ENCODE results near the gene ING3. TPM values are rescaled to one million over a fixed set of nuclear protein-coding genes. Genes with fewer than 3 reads are reported as not detected.
A peak's percentile ranks its signal among the peaks of the same experiment; 100 is the strongest.

The ING3 gene
- total and polyA plus RNA-seq, 2 of the 13 experiments (the other 11 are each of a cell fraction or from before 2014, with no cell fraction given), result 6.9 to 12.8 TPM

DNA sequence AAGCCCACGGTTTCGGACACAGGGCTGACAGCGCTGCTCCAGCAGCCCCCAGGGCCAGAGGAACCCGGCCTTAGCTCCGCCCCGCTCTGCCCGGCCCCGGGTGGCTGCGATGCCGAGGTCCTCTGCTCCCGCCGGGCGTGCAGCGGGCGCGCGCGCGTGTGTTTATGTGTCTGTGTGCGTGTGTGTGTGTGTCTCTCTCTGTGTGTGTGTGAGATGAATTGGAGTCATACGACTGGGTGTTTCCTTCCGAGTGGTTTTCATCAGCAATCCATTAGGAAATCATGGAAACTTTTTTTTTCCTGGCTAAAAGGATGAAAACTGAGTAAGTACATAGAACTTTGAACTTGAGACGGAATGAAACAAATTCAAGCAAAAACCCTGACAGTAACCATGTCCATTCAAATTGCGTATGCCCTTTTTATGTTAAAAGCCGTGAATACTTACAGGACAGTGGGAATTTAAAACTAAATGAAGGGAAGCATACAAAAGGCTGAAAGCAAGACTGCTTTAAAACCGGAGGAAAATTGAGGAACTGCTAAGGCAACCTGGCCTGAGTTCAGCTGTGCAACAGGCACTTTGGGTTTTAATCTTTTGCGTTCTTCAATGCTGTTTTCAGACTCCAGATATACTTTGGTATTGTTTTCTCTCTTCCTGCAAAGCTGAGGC, 38.1 kb downstream of the ING3 start, which contains the start of gene CPED1 (continued):
- TF ChIP-seq ZSCAN21 (CRISPR knock-in tag; IDR thresholded peaks at IDR 0.05; ENCODE audit: borderline replicate concordance) (no peak), TEAD3 (CRISPR knock-in tag; optimal IDR thresholded peaks at IDR 0.05; ENCODE audit: borderline replicate concordance) (peak; percentile 16), HOXA3 (CRISPR knock-in tag; IDR thresholded peaks at IDR 0.05) (0 out of 2 replicates have a peak, but pooled peaks have one; percentile 9), ZNF883 (CRISPR knock-in tag; IDR thresholded peaks at IDR 0.05; ENCODE audit: not compliant biosample characterization) (no peak), SP5 (CRISPR knock-in tag; IDR thresholded peaks at IDR 0.05; ENCODE audit: borderline replicate concordance, low read depth) (peak; percentile 33; the same call in 1 of the 2 replicates), AHR (CRISPR knock-in tag; IDR thresholded peaks at IDR 0.05) (no peak), CBFB (CRISPR knock-in tag; IDR thresholded peaks at IDR 0.05) (no peak), LCORL (IDR thresholded peaks at IDR 0.05) (no peak), LCORL (CRISPR knock-in tag; IDR thresholded peaks at IDR 0.05) (peak; percentile 21; the same call in 1 of the 2 replicates), ARHGAP35 (CRISPR knock-in tag; IDR thresholded peaks at IDR 0.05; ENCODE audit: borderline replicate concordance) (no peak), CEBPG (CRISPR knock-in tag; IDR thresholded peaks at IDR 0.05) (0 out of 2 replicates have a peak, but pooled peaks have one; percentile 8), ZNF563 (CRISPR knock-in tag; IDR thresholded peaks at IDR 0.05) (no peak)
- TF ChIP-seq, protein P1, sequence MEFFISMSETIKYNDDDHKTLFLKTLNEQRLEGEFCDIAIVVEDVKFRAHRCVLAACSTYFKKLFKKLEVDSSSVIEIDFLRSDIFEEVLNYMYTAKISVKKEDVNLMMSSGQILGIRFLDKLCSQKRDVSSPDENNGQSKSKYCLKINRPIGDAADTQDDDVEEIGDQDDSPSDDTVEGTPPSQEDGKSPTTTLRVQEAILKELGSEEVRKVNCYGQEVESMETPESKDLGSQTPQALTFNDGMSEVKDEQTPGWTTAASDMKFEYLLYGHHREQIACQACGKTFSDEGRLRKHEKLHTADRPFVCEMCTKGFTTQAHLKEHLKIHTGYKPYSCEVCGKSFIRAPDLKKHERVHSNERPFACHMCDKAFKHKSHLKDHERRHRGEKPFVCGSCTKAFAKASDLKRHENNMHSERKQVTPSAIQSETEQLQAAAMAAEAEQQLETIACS (CRISPR knock-in tag; IDR thresholded peaks at IDR 0.05), result peak; percentile 85
- TF ChIP-seq, protein P2, sequence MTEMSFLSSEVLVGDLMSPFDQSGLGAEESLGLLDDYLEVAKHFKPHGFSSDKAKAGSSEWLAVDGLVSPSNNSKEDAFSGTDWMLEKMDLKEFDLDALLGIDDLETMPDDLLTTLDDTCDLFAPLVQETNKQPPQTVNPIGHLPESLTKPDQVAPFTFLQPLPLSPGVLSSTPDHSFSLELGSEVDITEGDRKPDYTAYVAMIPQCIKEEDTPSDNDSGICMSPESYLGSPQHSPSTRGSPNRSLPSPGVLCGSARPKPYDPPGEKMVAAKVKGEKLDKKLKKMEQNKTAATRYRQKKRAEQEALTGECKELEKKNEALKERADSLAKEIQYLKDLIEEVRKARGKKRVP (CRISPR knock-in tag; IDR thresholded peaks at IDR 0.05), result 0 out of 4 replicates have a peak, but pooled peaks of 1 of the 2 experiments have one; percentile 21
